Stimulated activated CD8-positive, alpha-beta memory T cell treated with anti-CD3 and anti-CD28 coated beads, Interleukin-7, amount 100 ng/mL, for 24 hours (primary cell): ENCODE data around the gene TGIF2.
"Not testable (repeated sequence)": the region's sequence is repeated elsewhere in the genome, so short reads cannot be mapped to it uniquely, and the experiment has no call there.

Source experiments
- DNase-seq: peaks from one replicate; pipeline ENCODE4 v3.0.0-alpha.2; 2020; ENCODE audit warnings: low read depth

TGIF2 gene

DNA sequence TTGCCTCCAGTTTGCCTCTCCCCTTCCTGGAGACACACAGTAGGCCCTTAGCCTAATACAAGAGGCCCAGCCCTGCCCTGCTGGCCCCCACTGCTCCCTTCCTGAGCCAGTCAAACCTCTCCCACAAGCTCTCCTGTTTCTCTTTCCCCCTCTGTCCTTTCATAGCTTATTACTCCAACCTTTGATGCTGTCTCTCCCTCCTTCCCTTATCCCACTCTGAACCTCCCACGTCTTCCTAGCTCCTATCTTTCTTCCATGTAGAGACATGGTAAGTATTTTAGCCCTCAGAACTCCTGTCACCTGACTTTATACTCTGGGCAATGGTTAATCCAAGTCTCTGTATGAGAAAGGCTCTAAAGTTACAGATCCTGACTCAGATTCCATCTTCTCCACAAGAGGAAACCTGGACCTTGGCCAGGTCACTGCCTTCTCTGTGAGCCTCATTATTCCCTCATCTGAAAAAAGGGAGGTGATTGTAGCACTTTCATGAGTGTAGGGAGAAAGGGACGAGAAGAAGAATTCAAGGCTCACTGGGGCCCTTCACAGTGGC is 6.7 kb downstream of the TGIF2 start:
- DNase-seq, result no peak

DNA sequence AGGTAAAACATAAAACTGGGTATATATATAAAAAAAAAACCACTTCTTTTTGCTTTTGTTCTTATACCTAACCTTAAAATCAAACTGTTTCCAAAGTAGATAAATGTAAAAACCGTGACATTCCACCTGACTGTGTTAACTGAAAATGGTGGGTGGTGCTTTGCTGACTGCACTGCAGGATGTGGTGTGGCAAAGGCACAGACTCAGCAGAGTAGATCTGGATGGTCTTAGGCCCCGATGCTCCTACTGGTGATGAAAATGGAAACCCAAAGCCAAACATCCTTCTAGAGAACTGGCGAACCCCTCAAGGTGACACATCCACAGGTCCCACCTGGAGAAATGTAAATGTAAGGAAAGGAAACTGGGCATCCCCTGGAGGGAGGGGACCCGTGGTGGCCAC is 8.9 kb downstream of the TGIF2 start:
- no peak for DNase-seq

DNA sequence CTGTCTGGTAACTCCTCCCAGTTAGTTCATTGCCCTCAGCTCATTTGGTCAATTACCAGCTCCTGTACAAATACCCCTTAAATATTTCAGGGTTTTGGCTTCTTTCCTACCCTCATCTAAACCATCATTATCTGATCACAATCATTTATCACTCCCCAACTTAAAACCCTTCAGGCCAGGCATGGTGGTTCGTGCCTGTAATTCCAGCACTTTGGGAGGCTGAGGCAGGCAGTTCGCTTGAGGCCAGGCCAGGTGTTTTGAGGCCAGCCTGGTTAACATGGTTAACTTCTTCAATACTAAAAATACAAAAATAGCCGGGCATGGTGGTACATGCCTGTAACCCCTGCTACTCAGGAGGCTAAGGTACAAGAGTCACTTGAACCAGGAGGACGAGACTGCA is 9.4 kb downstream of the TGIF2 start:
- no peak for DNase-seq

DNA sequence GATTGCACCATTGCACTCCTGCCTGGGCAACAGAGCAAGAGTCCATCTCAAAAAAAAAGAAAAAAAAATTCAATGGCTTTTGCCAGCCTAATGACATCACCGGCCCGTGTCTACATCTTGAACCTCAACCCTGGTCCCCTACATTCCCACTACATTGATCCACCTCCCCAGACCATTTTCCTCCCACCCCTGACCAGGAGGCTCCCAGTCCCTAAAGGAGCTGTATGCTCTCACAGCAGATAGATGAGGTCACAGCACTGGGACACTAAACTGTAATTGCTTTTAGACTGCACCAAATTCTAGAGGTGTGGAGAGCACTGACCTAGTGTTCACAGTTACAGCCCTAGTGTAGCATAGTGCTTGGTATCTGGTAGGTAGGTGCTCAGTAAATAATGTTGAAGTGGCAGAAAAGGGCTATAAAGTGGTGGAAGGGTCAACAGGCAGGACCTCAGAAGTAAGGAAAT is 10.7 kb downstream of the TGIF2 start:
- no peak for DNase-seq

DNA sequence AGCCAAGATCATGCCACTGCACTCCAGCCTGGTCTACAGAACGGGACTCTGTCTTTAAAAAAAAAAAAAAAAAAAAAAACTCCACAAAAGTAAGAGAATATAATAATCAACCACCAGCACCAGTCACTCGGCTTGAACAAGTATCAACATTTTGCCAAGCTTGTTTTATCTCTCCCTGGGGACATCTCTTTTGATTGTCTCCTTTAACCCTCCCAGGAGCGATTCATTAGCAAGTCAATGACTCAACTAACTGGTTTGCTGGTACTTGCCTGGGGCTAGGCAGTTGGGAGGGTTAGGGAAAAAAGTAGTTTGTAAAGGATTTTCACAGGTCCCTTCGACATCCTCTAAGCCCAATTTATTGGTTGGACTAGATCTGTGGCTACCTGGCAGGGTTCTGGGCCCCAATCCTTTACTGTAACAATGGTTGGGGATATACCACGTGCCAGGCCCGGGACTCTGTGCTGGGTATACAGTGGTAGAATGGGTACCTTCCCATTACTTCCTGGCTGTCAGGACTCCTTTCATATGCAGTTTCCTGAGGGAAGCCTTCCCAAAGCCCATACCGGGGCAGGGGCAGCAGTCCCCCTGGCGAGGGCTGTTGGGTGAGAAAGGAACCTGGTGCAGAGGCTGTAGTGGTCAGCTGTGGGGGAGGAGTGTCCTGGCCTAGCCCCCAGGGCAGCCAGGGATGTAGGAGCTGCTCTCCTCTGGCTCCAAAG is 12.2 kb downstream of the TGIF2 start:
- DNase-seq, result no peak

DNA sequence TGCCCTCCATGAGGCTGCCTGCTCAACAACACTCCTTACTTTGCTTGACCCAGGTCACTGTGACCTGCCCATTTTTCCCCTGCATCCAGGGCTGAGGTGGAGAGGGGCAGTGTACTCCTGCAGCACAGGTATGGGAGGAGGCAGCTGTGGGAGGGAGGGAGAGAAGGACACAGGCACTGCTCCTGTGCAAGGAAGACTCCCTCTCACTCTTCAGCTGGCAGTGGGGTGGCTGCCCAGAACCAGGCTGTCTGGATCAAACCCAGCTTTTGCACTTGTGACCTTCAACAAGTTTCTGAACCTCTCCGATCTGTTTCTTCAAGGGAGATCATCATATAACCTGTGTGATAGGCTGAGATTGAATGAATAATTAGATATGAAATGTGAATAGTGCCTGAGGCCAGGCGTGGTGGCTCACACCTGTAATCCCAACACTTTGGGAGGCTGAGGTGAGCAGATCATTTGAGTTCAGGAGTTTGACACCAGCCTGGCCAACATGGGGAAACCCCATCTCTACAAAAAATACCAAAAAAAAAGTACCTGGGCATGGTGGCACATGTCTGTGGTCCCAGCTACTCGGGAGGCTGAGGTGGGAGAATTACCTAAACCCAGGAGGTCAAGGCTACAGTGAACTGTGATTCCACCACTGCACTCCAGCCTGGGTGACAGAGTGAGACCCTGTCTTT is 14.1 kb downstream of the TGIF2 start:
- no peak for DNase-seq

- DNase-seq, result no peak
Measured at GRCh38 chr20:36591281-36591680, 17.9 kb downstream of the TGIF2 start.

- DNase-seq, result no peak
Measured at GRCh38 chr20:36591854-36592641, 18.7 kb downstream of the TGIF2 start.

- no peak for DNase-seq
Measured at GRCh38 chr20:36593347-36593929, 20.0 kb downstream of the TGIF2 start.

GRCh38 chr20:36599912-36600345 is 26.5 kb downstream of the TGIF2 start:
- DNase-seq, result no peak

GRCh38 chr20:36601540-36601939 is 28.1 kb downstream of the TGIF2 start:
- no peak for DNase-seq

DNA sequence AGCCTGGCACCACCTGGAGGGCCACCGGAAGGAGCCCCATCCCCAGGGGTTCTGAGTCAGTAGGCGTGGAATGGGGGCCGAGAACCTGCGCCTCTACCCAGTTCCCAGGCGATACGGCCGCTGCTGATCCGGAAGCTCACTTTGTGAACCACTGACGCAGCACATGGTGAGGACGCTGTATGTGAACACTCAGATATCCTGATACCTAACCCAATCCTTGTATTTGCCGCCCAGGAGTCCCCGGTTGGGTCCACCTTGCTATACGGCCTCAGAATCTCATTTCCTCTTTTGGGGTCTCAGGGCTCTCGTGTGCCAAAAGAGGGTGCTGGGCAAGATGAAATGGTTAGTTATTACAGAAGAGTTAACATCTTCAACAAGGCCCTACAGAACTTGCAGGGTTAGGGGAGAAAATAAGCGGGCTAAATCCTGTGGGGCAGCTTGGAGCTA is 31.6 kb downstream of the TGIF2 start:
- no peak for DNase-seq

DNA sequence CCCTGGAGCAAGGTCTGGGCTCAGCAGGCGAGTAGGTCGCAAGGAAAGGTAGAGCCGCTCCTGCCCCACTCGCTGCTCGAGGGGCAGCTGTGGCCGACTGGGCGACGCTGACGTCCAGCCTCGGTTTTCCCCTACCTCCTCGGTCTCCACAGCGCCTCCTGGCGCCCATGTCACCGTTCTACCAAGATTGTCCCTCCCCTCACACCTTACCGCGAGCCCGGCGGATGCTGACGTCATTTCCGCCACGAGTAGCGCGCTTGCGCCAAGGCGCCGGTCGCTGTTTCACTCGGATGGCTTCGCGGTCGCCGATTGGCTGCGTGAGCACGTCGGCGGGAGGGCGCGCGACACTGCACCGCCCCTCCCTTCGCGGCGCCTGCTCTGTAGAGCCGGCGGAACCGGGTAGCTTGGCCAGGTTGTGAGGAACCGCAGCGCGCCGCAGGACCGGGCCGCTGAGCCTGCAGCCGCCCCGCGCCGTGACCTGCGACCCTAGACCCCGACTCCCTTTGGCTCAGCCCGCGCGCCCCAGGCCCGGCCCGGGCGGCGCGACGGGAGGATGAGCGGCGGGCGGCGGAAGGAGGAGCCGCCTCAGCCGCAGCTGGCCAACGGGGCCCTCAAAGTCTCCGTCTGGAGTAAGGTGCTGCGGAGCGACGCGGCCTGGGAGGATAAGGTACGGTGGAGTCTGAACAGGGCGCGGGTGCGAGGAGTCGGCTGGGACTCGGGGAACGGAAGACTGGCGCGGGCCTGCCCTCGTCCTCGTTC is 32.2 kb downstream of the TGIF2 start, which contains the start of gene RAB5IF:
TSS of gene RAB5IF (plus strand) at position 381 of the 759 bp plus-strand sequence. CDS start at position 554, 173 bp downstream.
- peak; percentile 99 for DNase-seq

- no peak for DNase-seq
Measured at GRCh38 chr20:36606158-36607066, 33.0 kb downstream of the TGIF2 start.

GRCh38 chr20:36607586-36608387 is 34.4 kb downstream of the TGIF2 start:
- DNase-seq, result no peak

- not testable (repeated sequence) for DNase-seq
Measured at GRCh38 chr20:36608388-36608728, 35.0 kb downstream of the TGIF2 start.

- no peak for DNase-seq
Measured at GRCh38 chr20:36611625-36612024, 38.2 kb downstream of the TGIF2 start.

GRCh38 chr20:36613974-36614373 is 40.6 kb downstream of the TGIF2 start:
- no peak for DNase-seq
